NCI-H1694 treated with DMSO at 0.1 percent for 48 hours (cell line): ENCODE data around the gene IL22RA2.
A peak's percentile ranks its signal among the peaks of the same experiment; 100 is the strongest.

Source experiments
- DNase-seq: peaks from one replicate; lab custom pipeline; 2025; lab: John Stamatoyannopoulos, UW

IL22RA2 gene

DNA sequence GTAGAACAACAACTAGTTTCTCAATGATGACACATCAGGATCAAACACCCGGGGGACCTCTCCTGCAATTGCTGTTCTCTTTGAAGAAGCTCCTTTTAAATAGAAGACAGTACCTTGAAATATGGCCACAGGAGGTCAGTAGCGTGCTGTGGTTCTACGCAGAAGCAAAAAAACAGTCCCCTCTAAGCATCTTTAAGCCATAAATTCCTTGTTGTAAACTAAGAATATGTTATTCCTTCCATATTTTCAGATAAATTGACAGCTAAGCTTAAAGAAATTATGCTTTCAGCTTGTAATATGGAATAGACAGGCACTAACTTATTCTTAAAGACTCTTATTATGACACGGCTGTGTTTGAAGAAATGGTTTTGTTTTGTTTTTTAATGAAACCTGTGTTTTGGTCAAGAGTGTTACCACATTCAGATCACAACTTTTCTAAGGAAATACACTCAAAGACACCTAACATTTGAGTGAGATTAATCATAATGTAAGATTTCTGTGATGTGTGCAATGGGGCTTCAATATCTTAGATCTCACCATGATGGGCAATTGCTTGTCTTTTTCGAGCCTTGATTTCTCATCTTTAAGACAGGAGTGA lies 78.9 kb downstream of the IL22RA2 start:
- peak; percentile 67 for DNase-seq
